ENCODE measurements around the gene PKD1.

DNA sequence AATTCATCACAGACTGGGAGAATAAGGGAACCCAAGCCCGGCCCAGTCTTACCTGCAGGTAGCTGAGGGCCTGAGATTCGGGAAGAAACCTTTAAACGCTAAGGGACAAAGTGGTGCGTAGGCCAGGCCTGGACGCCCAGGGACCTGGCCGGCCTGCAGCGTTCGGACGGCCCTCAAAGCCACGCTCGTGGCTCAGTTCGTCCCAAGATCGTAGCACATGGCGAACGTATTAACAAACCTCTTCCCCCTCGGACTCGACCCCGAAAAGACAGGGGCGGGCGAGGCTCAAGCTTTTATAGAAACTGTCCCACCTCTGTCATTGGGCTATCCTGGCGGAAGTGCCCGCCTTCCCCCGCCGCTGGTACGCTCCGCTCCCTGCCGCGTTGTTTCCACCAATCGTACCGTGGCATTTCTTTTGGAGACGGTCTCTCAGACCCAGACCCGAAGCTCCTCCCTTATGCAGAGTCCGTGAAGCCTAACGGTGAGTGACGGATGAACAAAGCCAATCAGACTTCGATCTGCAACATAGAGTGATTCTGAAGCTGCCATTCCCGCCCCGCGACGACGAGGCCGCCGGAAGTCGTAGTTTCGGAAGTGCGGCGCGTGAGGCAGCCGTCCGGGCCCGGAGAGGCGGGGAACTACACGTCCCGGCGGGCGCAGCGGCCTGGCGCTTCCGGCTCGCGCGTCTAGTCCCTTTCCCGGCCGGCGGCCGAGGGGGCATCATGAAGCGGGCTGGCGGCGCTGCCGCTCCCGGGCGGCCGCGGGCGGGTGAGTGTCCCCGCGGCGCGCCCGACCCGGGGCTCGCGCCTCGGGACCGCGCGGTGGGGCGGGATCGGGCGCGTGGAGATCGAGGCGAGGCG, 19.6 kb upstream of the PKD1 start, which contains the start of gene TRAF7:
- TF ChIP-seq POLR2A (IDR thresholded peaks at IDR 0.05; ENCODE audit: low read depth, low read length) (peak; percentile 100), SPI1 (IDR thresholded peaks at IDR 0.05; ENCODE audit: low read depth, low read length) (peak; percentile 49; the same call in 1 of the 2 replicates), TAF1 (IDR thresholded peaks at IDR 0.05; ENCODE audit: low read depth, low read length) (peak; percentile 99), POLR2AphosphoS5 (IDR thresholded peaks at IDR 0.05; ENCODE audit: low read depth, low read length) (peak; percentile 100), POU2F2 (IDR thresholded peaks at IDR 0.05; ENCODE audit: low read depth, low read length) (peak; percentile 97), PAX5 (IDR thresholded peaks at IDR 0.05; ENCODE audit: insufficient read depth, low read length, severe bottlenecking) (peak; percentile 58)

Measured in GM12891 (cell line).